HG02759 (cell line): ENCODE results near the gene RCHY1.
"Not testable (repeated sequence)": the region's sequence is repeated elsewhere in the genome, so short reads cannot be mapped to it uniquely, and the experiment has no call there.

ENCODE experiments used
- ATAC-seq: cut with Tn5 transposase; IDR thresholded peaks from one replicate; pipeline ENCODE4 v1.9.1; 2021; ENCODE audit warnings: mild to moderate bottlenecking, moderate library complexity; ENCODE audit not compliant: unreplicated experiment

Gene RCHY1

GRCh38 chr4:75516144-75516543 is 1.9 kb upstream of the RCHY1 start:
- no peak for ATAC-seq

GRCh38 chr4:75514949-75515612 is 878 bp upstream of the RCHY1 start:
- peak; percentile 2 for ATAC-seq

GRCh38 chr4:75513526-75514130 is 575 bp downstream of the RCHY1 start:
- no peak for ATAC-seq

- ATAC-seq = no peak
These were observed 1.6 kb downstream of the RCHY1 start for GRCh38 chr4:75512386-75513211.

GRCh38 chr4:75511841-75512240 is 2.4 kb downstream of the RCHY1 start:
- ATAC-seq = no peak

GRCh38 chr4:75509592-75509991 is 4.6 kb downstream of the RCHY1 start:
- ATAC-seq = not testable (repeated sequence)

- ATAC-seq = no peak
These were observed 8.6 kb downstream of the RCHY1 start for GRCh38 chr4:75505630-75506029.

- ATAC-seq = no peak
These were observed 11.5 kb downstream of the RCHY1 start for GRCh38 chr4:75502671-75503070.

- ATAC-seq = no peak
These were observed 14.3 kb downstream of the RCHY1 start for GRCh38 chr4:75499900-75500299.

- no peak for ATAC-seq
These were observed 16.2 kb downstream of the RCHY1 start for GRCh38 chr4:75498041-75498440.

- no peak for ATAC-seq
These were observed 17.1 kb downstream of the RCHY1 start for GRCh38 chr4:75497133-75497532.

GRCh38 chr4:75496406-75496805 is 17.8 kb downstream of the RCHY1 start:
- ATAC-seq = no peak

GRCh38 chr4:75495476-75495875 is 18.7 kb downstream of the RCHY1 start:
- ATAC-seq = no peak

GRCh38 chr4:75494563-75494962 is 19.6 kb downstream of the RCHY1 start:
- ATAC-seq = no peak

- ATAC-seq = no peak
These were observed 24.0 kb downstream of the RCHY1 start for GRCh38 chr4:75490155-75490554.

- ATAC-seq = no peak
These were observed 30.0 kb downstream of the RCHY1 start for GRCh38 chr4:75484190-75484589.

- ATAC-seq = no peak
These were observed 37.0 kb downstream of the RCHY1 start for GRCh38 chr4:75477201-75477600.

GRCh38 chr4:75470738-75471137 is 43.5 kb downstream of the RCHY1 start:
- ATAC-seq = no peak

- no peak for ATAC-seq
These were observed 44.3 kb downstream of the RCHY1 start for GRCh38 chr4:75469896-75470295.

GRCh38 chr4:75457365-75457764 is 56.8 kb downstream of the RCHY1 start:
- ATAC-seq = no peak

- ATAC-seq = no peak
These were observed 80.1 kb downstream of the RCHY1 start for GRCh38 chr4:75434105-75434504.

GRCh38 chr4:75432683-75433082 is 81.5 kb downstream of the RCHY1 start:
- ATAC-seq = no peak
